Suprapubic skin (tissue), 4 donors: ENCODE results near the gene ACAT2. TPM values are rescaled to one million over a fixed set of nuclear protein-coding genes. Genes with fewer than 3 reads are reported as not detected.
A peak's percentile ranks its signal among the peaks of the same experiment; 100 is the strongest.

Source experiments
- DNase-seq, 2 donors: peaks; one replicate each; pipeline ENCODE4 v3.0.0-alpha.2; 2019; ENCODE audit warnings: low spot score in 2 of 2
- H3K27ac ChIP-seq: fragments of 200-600 bp; sonication (generic); one replicate; pipeline ENCODE4 v1.5.1; 2019
- H3K27me3 ChIP-seq: fragments of 200-600 bp; sonication (generic); one replicate; pipeline ENCODE4 v1.5.1; 2019
- H3K36me3 ChIP-seq: fragments of 200-600 bp; sonication (generic); one replicate; pipeline ENCODE4 v1.5.1; 2019
- H3K4me1 ChIP-seq: fragments of 200-600 bp; sonication (generic); one replicate; pipeline ENCODE4 v1.5.1; 2019
- H3K4me3 ChIP-seq: fragments of 200-600 bp; sonication (generic); one replicate; pipeline ENCODE4 v1.5.1; 2019; ENCODE audit warnings: mild to moderate bottlenecking
- H3K9me3 ChIP-seq: fragments of 200-600 bp; sonication (generic); one replicate; pipeline ENCODE4 v1.5.1; 2019
- CTCF ChIP-seq, 2 donors: fragments of 200-600 bp in 1 of 2; fragments of 450-650 bp in 1 of 2; sonication (generic) in 1 of 2; IDR thresholded peaks; one replicate each; pipeline ENCODE4 v1.5.1; 2016 to 2019; ENCODE audit warnings: antibody characterized with exemption in 2 of 2, mild to moderate bottlenecking in 1 of 2, moderate library complexity in 1 of 2
- EP300 ChIP-seq: sonication (generic); formaldehyde crosslinking; IDR thresholded peaks from one replicate; pipeline ENCODE4 v1.6.1; 2017; ENCODE audit warnings: antibody characterized with exemption
- POLR2A ChIP-seq, 2 donors: fragments of 450-650 bp; IDR thresholded peaks; one replicate each; pipeline ENCODE4 v1.6.1; 2017; ENCODE audit warnings: antibody characterized with exemption in 2 of 2, mild to moderate bottlenecking in 2 of 2, moderate library complexity in 2 of 2
- POLR2AphosphoS5 ChIP-seq, 3 donors: sonication (generic); formaldehyde crosslinking; IDR thresholded peaks; one replicate each; pipeline ENCODE4 v1.6.1; 2017; ENCODE audit warnings: antibody characterized with exemption in 3 of 3
- WGBS: methylation state at CpG from one replicate; pipeline ENCODE4 v1.1.5; 2018; 5-methylcytosine and 5-hydroxymethylcytosine counted together
- total RNA-seq, 4 donors: library from RNA; depleted of rRNA; stranded (reverse); fragments of >200 nt; gene quantifications; one replicate each; pipeline ENCODE4 v1.1.0, GENCODE V29; 2016

ACAT2 gene
- total RNA-seq, 4 donors from 2014 or later = 7.2 to 23.1 (median 15.6) TPM

DNA sequence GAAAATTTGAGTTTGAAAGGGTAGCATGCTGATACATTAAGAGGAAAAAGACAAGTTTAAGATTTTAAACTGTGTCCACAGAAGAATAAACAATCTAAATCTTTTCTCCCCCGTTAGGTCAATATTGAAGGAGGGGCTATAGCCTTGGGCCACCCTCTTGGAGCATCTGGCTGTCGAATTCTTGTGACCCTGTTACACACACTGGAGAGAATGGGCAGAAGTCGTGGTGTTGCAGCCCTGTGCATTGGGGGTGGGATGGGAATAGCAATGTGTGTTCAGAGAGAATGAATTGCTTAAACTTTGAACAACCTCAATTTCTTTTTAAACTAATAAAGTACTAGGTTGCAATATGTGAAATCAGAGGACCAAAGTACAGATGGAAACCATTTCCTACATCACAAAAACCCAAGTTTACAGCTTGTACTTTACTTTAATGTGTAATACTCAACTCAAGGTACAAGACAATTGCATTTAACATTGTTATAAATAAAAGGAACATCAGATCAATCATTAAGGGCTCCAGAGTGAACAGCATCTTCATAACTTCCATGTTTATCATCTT, 16.8 kb downstream of the ACAT2 start:
- DNase-seq = no peak
- H3K4me1 ChIP-seq = peaks cover 7% of the 10 kb centered on the region
- no peak overlapping the region for H3K4me3 ChIP-seq
- WGBS = 76% methylated on average over 3 of the region's 3 CpGs
- H3K36me3 ChIP-seq = peaks cover 90% of the 10 kb centered on the region
- no peak overlapping the region for H3K27ac ChIP-seq
- no peak for TF ChIP-seq POLR2AphosphoS5 (IDR thresholded peaks at IDR 0.05)
- no peak for TF ChIP-seq CTCF (IDR thresholded peaks at IDR 0.05)
- no peak for TF ChIP-seq EP300
- no peak for TF ChIP-seq POLR2A (IDR thresholded peaks at IDR 0.05)
- no peaks in the 10 kb centered on the region for H3K27me3 ChIP-seq
- no peaks in the 10 kb centered on the region for H3K9me3 ChIP-seq

DNA sequence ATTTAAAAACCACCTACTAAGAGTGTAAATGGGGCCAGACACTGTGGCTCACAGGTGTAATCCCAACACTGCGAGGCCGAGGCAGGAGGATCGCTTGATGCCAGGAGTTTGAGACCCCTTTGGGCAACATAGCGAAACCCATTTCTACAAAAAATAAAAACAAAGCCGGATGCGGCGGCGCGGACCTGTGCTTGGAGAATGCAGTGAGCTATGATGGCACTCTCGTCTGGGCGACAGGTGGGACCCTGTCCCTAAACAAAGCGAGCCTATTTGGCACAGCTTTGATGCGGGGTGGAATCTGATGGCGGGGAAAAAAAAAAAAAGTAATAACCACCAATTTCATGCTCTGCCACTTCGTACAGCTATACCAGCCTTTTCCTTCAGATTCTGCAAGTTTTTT, 26.4 kb downstream of the ACAT2 start:
- no peaks in the 10 kb centered on the region for H3K27me3 ChIP-seq

DNA sequence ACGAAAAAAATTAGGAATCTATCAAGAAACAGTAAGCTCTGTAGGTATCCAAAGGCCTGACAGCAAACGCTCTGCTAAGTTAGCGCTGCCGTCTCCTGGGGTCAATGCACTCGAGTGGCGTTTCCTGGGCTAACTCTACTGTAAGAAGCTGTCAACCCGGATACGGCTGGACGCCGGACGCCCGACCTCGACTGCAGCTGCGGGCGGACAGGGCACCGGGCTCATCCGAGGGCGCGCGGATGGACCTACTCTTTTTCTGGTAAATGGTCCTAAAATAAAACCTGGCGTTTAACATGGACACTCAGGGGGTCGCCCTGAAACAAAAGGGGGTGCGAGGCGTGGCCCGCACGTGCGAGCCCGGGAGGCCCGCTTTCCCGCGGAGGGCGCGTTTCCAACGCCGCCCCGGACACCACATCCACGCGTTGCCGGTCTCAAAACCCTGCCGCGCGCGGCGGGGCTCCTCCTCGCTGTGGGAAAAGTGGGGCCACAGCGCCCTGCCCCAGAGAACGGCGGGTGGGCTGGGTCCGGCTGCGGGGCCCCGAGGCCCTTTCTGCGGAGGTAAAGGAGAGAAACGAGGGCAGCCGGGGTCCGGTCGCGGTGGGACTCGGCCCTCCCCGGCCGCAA, 27.0 kb downstream of the ACAT2 start:
- WGBS = under 1% methylated on average over 41 of the region's 60 CpGs
- Histone ChIP-seq H3K36me3 (peaks cover 31% of the 10 kb centered on the region), H3K9me3 (no peaks in the 10 kb centered on the region), H3K27ac (peak overlapping the region; percentile 91), H3K4me1 (peaks cover 45% of the 10 kb centered on the region), H3K4me3 (peak overlapping the region; percentile 79), H3K27me3 (no peaks in the 10 kb centered on the region)
- DNase-seq = peak in 1 of 2 donors; percentile 76
- TF ChIP-seq POLR2A (IDR thresholded peaks at IDR 0.05) (no peak), POLR2AphosphoS5 (IDR thresholded peaks at IDR 0.05) (no peak), EP300 (no peak), CTCF (IDR thresholded peaks at IDR 0.05) (no peak)

More for the DNA sequence above, 26.4 kb downstream of the ACAT2 start:
- 25% methylated on average over 15 of the region's 15 CpGs for WGBS
- Histone ChIP-seq H3K36me3 (peaks cover 34% of the 10 kb centered on the region), H3K9me3 (no peaks in the 10 kb centered on the region), H3K4me1 (peaks cover 49% of the 10 kb centered on the region), H3K4me3 (peak overlapping the region; percentile 79), H3K27ac (peak overlapping the region; percentile 91)
- no peak for DNase-seq
- no peak for TF ChIP-seq EP300
- TF ChIP-seq CTCF (IDR thresholded peaks at IDR 0.05) = no peak
- TF ChIP-seq POLR2AphosphoS5 (IDR thresholded peaks at IDR 0.05) = no peak
- no peak for TF ChIP-seq POLR2A (IDR thresholded peaks at IDR 0.05)

GRCh38 chr6:159789377-159790148, 27.7 kb downstream of the ACAT2 start, which contains the start of gene TCP1:
Gene TCP1 (minus strand): TSS chr6:159789602. CDS start chr6:159789468, 134 bp downstream.
- Histone ChIP-seq H3K36me3 (peaks cover 33% of the 10 kb centered on the region), H3K27me3 (no peaks in the 10 kb centered on the region), H3K4me3 (peak within 1 kb of the TSS; percentile 79), H3K9me3 (no peaks in the 10 kb centered on the region), H3K27ac (peak within 1 kb of the TSS; percentile 91), H3K4me1 (peaks cover 45% of the 10 kb centered on the region)
- peak; percentile 100 for DNase-seq
- TF ChIP-seq CTCF (IDR thresholded peaks at IDR 0.05) (no peak), POLR2A (IDR thresholded peaks at IDR 0.05) (peak; percentile 75 to 96), EP300 (no peak), POLR2AphosphoS5 (IDR thresholded peaks at IDR 0.05) (peak; percentile 86 to 92 (median 89))
- WGBS = under 1% methylated on average over 39 of the region's 64 CpGs
